Sigmoid colon (tissue), 4 donors: ENCODE results near the gene KLF15.

Experiments used
- CTCF ChIP-seq, 4 experiments: fragments of 450-650 bp in 3 of 4; fragments of 200-600 bp in 1 of 4; IDR thresholded peaks; one replicate each; pipeline ENCODE4 v1.5.1; 2016 to 2019; ENCODE audit warnings: antibody characterized with exemption in 4 of 4, mild to moderate bottlenecking in 3 of 4, moderate library complexity in 2 of 4
- EP300 ChIP-seq, 4 donors: sonication (generic); formaldehyde crosslinking; IDR thresholded peaks; one replicate each; pipeline ENCODE4 v1.6.1; 2017; ENCODE audit warnings: antibody characterized with exemption in 4 of 4
- POLR2A ChIP-seq, 2 donors: fragments of 450-650 bp; IDR thresholded peaks; one replicate each; pipeline ENCODE4 v1.6.1; 2016; ENCODE audit warnings: antibody characterized with exemption in 2 of 2, mild to moderate bottlenecking in 2 of 2, moderate library complexity in 2 of 2

GRCh38 chr3:126364130-126364695 lies 7.0 kb upstream of the KLF15 start:
- TF ChIP-seq POLR2A (IDR thresholded peaks at IDR 0.05) (no peak), CTCF (IDR thresholded peaks at IDR 0.05) (no peak), EP300 (IDR thresholded peaks at IDR 0.05) (no peak)
